ENCODE data around the gene FNDC3B. TPM values are rescaled to one million over a fixed set of nuclear protein-coding genes. Genes with fewer than 3 reads are reported as not detected.

FNDC3B gene
- total RNA-seq, 1 donor from 2014 or later: 29.5 TPM

DNA sequence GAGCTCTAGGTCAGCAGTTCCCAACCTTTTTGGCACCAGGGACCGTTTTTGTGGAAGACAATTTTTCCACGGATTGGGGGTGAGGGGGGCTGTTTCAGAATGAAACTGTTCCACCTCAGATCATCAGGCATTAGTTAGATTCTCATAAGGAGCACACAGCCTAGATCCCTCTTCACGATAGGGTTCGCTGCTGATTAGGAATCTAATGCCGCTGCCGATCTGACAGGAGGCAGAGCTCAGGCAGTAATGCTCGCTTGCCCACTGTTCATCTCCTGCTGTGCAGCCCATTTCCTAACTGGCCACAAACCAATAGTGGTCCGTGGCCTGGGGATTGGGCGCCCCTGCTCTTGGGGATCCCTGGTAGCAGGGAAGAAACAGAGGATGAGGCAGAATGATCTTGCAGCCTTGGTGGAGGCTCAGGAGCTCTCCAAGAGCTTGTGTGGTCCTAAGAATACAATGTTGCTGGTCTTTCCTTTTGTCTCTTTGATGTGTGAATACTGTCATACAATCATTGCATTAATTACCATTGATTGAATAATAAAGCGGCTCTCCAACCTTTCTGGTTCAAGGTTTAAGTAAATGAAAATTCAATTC lies 183.2 kb downstream of the FNDC3B start:
- Histone ChIP-seq H3K79me2 (ENCODE audit: low read depth) (peaks cover 59% of the 10 kb centered on the region), H3K4me2 (no peak overlapping the region), H3K9ac (no peak overlapping the region), H4K20me1 (ENCODE audit: low read depth) (peaks cover 21% of the 10 kb centered on the region), H3K4me1 (peaks cover 11% of the 10 kb centered on the region), H2AFZ (replicated peaks) (no peak overlapping the region), H3K27me3 (no peaks in the 10 kb centered on the region), H3K36me3 (no peaks in the 10 kb centered on the region), H3F3A (ENCODE audit: low read depth) (peaks cover 9% of the 10 kb centered on the region), H3K9me3 (ENCODE audit: low read depth) (no peaks in the 10 kb centered on the region), H3K4me3 (no peak overlapping the region), H3K27ac (no peak overlapping the region)
- Mint-ChIP-seq H3K36me3 (peaks cover 19% of the 10 kb centered on the region), H3K9me3 (no peaks in the 10 kb centered on the region), H3K4me1 (peaks cover 58% of the 10 kb centered on the region), H3K27me3 (ENCODE audit: insufficient read depth, low read depth) (no peaks in the 10 kb centered on the region), H3K4me3 (no peak overlapping the region), H3K27ac (no peak overlapping the region)
- no peak for TF ChIP-seq EZH2phosphoT487 (IDR thresholded peaks at IDR 0.05)
- DNase-seq (ENCODE audit: low spot score): peak; percentile 45

DNA sequence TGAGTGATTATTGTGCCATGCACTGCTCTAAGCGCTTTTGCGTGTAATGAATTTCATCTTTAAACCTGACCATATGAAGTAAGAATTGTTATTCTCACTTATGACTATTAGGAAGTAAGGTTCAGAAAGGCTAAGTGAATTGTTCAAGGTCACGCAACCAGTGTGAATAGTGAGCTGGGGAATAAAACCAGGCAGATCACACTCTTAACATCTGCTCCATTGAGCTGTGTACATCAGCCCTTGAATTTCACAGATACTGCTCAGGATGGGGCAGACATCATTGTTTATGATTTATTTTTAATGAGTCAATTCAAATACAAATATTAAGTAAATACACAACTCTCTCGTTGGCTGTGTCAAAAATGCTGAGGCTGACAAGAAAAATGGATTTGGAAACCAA lies 184.5 kb downstream of the FNDC3B start:
- Histone ChIP-seq H3K4me1 (peaks cover 19% of the 10 kb centered on the region), H4K20me1 (ENCODE audit: low read depth) (peaks cover 21% of the 10 kb centered on the region), H3K27me3 (no peaks in the 10 kb centered on the region), H3F3A (ENCODE audit: low read depth) (peaks cover 2% of the 10 kb centered on the region), H3K9me3 (ENCODE audit: low read depth) (no peaks in the 10 kb centered on the region), H3K79me2 (ENCODE audit: low read depth) (peaks cover 59% of the 10 kb centered on the region), H3K27ac (no peak overlapping the region), H3K9ac (no peak overlapping the region), H3K36me3 (no peaks in the 10 kb centered on the region), H3K4me2 (no peak overlapping the region), H2AFZ (replicated peaks) (no peak overlapping the region), H3K4me3 (no peak overlapping the region)
- Mint-ChIP-seq H3K9me3 (no peaks in the 10 kb centered on the region), H3K27me3 (ENCODE audit: insufficient read depth, low read depth) (no peaks in the 10 kb centered on the region), H3K36me3 (peaks cover 23% of the 10 kb centered on the region), H3K4me3 (no peak overlapping the region), H3K4me1 (peaks cover 56% of the 10 kb centered on the region), H3K27ac (no peak overlapping the region)
- DNase-seq (ENCODE audit: low spot score): no peak
- TF ChIP-seq EZH2 (IDR thresholded peaks at IDR 0.05): no peak
- TF ChIP-seq, protein P1, sequence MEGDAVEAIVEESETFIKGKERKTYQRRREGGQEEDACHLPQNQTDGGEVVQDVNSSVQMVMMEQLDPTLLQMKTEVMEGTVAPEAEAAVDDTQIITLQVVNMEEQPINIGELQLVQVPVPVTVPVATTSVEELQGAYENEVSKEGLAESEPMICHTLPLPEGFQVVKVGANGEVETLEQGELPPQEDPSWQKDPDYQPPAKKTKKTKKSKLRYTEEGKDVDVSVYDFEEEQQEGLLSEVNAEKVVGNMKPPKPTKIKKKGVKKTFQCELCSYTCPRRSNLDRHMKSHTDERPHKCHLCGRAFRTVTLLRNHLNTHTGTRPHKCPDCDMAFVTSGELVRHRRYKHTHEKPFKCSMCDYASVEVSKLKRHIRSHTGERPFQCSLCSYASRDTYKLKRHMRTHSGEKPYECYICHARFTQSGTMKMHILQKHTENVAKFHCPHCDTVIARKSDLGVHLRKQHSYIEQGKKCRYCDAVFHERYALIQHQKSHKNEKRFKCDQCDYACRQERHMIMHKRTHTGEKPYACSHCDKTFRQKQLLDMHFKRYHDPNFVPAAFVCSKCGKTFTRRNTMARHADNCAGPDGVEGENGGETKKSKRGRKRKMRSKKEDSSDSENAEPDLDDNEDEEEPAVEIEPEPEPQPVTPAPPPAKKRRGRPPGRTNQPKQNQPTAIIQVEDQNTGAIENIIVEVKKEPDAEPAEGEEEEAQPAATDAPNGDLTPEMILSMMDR (IDR thresholded peaks at IDR 0.05): no peak
- TF ChIP-seq EZH2phosphoT487 (IDR thresholded peaks at IDR 0.05): no peak

DNA sequence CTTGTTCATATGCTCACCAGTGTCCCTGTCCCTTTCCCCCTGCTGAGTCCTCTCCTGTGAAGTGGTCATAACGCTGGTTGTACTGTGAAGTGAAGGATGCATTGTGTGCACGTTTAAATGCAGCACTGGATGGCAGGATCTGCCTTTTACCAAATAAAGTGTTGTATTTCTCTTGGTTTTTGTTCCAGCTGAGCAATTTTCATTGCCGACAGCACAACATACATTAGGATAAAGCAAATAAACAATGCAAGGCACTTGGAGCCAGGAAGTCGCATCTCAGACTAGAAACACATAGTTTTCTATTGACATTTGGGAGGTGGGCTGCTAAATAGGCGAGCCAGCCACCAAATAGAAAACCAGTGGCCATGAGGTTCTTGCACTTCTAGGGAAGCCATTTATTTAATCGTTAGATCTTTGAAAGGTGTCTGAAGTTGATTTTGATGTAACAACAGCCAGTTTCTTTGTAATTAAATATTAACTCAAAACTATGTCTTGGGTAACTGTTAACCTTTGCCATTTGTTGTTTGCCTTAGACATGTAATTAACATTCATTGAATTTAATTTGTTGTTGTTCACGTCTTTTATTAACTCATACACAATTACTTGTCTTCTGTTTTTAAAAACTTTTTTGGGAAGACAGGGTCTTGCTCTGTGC lies 185.3 kb downstream of the FNDC3B start:
- no peak overlapping the region for H3K4me3 ChIP-seq
- H3K27ac ChIP-seq: no peak overlapping the region
- peak overlapping the region; percentile 45 for H3K27ac Mint-ChIP-seq
- H3K4me1 Mint-ChIP-seq: peaks cover 54% of the 10 kb centered on the region
- no peaks in the 10 kb centered on the region for H3F3A ChIP-seq (ENCODE audit: low read depth)
- no peak overlapping the region for H3K4me2 ChIP-seq
- H3K9me3 ChIP-seq (ENCODE audit: low read depth): no peaks in the 10 kb centered on the region
- no peak for DNase-seq (ENCODE audit: low spot score)
- peaks cover 30% of the 10 kb centered on the region for H3K36me3 Mint-ChIP-seq
- no peaks in the 10 kb centered on the region for H3K27me3 ChIP-seq
- peak overlapping the region; percentile 8 for H3K4me3 Mint-ChIP-seq
- no peak for TF ChIP-seq EZH2phosphoT487 (IDR thresholded peaks at IDR 0.05)
- no peak for TF ChIP-seq EZH2 (IDR thresholded peaks at IDR 0.05)
- H3K9ac ChIP-seq: no peak overlapping the region
- peaks cover 52% of the 10 kb centered on the region for H3K79me2 ChIP-seq (ENCODE audit: low read depth)
- no peaks in the 10 kb centered on the region for H3K27me3 Mint-ChIP-seq (ENCODE audit: insufficient read depth, low read depth)
- H2AFZ ChIP-seq (replicated peaks): no peak overlapping the region
- peaks cover 19% of the 10 kb centered on the region for H3K4me1 ChIP-seq
- H4K20me1 ChIP-seq (ENCODE audit: low read depth): peaks cover 21% of the 10 kb centered on the region
- H3K9me3 Mint-ChIP-seq: no peaks in the 10 kb centered on the region
- H3K36me3 ChIP-seq: no peaks in the 10 kb centered on the region

DNA sequence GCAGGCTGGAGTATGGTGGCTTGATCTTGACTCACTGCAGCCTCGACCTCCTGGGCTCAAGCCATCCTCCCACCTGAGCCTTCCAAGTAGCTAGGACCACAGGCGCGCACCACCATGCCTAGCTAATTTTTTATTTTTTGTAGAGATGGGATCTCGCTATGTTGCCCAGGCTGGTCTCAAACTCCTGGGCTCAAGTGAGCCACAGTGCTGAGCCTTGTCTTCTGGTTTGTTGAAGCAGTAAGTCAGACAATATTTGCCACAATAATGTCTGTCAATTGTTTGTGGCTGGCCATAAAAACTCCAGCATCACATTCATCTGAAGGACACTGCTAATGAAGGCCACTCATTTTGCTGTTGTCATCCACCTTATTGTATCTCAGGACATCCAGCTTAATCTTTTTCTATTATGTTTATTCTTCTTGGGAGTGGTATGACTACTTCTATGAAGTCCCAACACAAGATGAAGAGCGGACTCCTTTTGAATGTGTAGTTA lies 185.9 kb downstream of the FNDC3B start:
- Histone ChIP-seq H3K9me3 (ENCODE audit: low read depth) (no peaks in the 10 kb centered on the region), H3K79me2 (ENCODE audit: low read depth) (peaks cover 46% of the 10 kb centered on the region), H3K9ac (no peak overlapping the region), H3K4me2 (no peak overlapping the region), H3K27ac (no peak overlapping the region), H3K27me3 (no peaks in the 10 kb centered on the region), H3F3A (ENCODE audit: low read depth) (no peaks in the 10 kb centered on the region), H2AFZ (replicated peaks) (no peak overlapping the region), H3K4me3 (no peak overlapping the region), H3K36me3 (no peaks in the 10 kb centered on the region), H3K4me1 (peaks cover 19% of the 10 kb centered on the region), H4K20me1 (ENCODE audit: low read depth) (peaks cover 21% of the 10 kb centered on the region)
- DNase-seq (ENCODE audit: low spot score): no peak
- Mint-ChIP-seq H3K27ac (no peak overlapping the region), H3K4me3 (no peak overlapping the region), H3K36me3 (peaks cover 30% of the 10 kb centered on the region), H3K9me3 (no peaks in the 10 kb centered on the region), H3K27me3 (ENCODE audit: insufficient read depth, low read depth) (no peaks in the 10 kb centered on the region), H3K4me1 (peaks cover 54% of the 10 kb centered on the region)
- TF ChIP-seq EZH2phosphoT487 (IDR thresholded peaks at IDR 0.05): no peak
- TF ChIP-seq, protein P1 (IDR thresholded peaks at IDR 0.05): no peak
- TF ChIP-seq EZH2 (IDR thresholded peaks at IDR 0.05): no peak

Measured in neural progenitor cell (in vitro differentiated cells).